Tongue (tissue), 2 donors: ENCODE measurements around the gene EID1. TPM values are rescaled to one million over a fixed set of nuclear protein-coding genes. Genes with fewer than 3 reads are reported as not detected.
"Not testable (repeated sequence)": the region's sequence is repeated elsewhere in the genome, so short reads cannot be mapped to it uniquely, and the experiment has no call there.

Experiments used
- DNase-seq: peaks from one replicate; pipeline ENCODE4 v3.0.0-alpha.2; 2015
- total RNA-seq: library from RNA; depleted of rRNA; stranded (reverse); fragments of >200 nt; gene quantifications from one replicate; pipeline ENCODE4 v1.2.3, GENCODE V29; 2014

Gene EID1
- total RNA-seq, 1 donor from 2014 or later: 240 TPM

GRCh38 chr15:48869966-48870365, 8.0 kb upstream of the EID1 start:
- DNase-seq: no peak

GRCh38 chr15:48871542-48871941, 6.4 kb upstream of the EID1 start:
- DNase-seq: no peak

- no peak for DNase-seq
These were observed 5.3 kb upstream of the EID1 start for GRCh38 chr15:48872632-48873031.

- DNase-seq: no peak
These were observed 2.5 kb upstream of the EID1 start for GRCh38 chr15:48875241-48875960.

- DNase-seq: no peak
These were observed 1.9 kb upstream of the EID1 start for GRCh38 chr15:48876057-48876456.

- DNase-seq: no peak
These were observed 2.2 kb downstream of the EID1 start for GRCh38 chr15:48880070-48880634.

DNA sequence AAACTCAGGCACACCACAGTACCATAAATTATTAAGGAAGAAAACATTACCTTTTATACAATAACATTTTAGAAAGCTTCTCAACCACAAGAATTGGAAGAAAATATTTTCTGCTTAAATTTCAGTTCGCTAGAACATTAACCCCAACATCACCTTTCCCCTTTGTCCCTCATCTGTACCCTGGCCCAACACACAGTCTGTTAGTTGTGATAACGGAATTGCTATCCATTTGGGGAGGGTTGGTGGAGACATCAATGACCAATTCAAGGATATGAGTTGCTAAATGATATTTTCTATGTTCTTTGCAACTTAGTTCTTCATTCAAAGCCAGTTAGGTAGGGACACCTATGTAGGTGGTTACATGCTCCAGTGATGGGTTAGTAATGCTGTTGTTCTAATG, 5.8 kb downstream of the EID1 start:
- no peak for DNase-seq

- DNase-seq: no peak
These were observed 9.2 kb downstream of the EID1 start for GRCh38 chr15:48887144-48887543.

GRCh38 chr15:48888191-48888590, 10.3 kb downstream of the EID1 start:
- DNase-seq: no peak

DNA sequence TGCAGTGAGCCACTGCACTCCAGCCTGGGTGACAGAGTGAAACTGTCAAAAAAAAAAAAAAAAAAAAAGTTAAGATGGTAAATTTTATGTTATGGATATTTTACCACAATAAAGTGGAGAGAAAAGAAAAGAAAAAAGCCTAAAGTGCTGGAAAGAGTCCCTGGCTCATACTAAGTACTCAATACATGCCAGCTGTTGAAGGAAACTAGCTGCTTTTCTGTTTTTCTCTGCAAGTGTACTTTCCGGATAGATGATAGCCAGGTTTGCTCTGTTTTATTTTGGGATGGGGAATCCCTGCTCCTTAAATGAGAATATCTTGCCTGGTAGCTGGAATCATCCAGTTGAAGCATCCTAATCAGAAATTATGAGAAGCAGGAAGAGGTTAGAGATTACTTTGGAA, 10.9 kb downstream of the EID1 start:
- DNase-seq: no peak

DNA sequence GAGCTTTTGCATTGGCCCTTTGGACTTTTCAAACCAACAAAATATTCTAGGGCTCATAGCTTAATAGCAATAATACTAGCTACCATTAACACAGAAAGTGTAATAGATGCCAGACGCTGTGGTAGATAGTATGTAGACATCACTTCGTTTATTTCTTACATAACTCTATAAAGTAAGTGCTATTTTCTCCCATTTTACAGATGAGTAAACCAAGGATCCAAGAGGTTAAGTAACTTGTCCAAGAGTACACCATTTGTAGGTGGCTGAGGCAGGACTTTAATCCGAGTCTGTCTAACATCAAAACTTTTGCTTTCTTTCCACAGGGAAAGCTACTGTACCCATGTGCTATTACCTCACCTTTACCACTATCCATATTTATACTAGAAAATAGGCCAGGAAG, 12.0 kb downstream of the EID1 start:
- no peak for DNase-seq

GRCh38 chr15:48890375-48890972, 12.5 kb downstream of the EID1 start:
- DNase-seq: no peak

GRCh38 chr15:48891232-48891765, 13.4 kb downstream of the EID1 start:
- DNase-seq: no peak

DNA sequence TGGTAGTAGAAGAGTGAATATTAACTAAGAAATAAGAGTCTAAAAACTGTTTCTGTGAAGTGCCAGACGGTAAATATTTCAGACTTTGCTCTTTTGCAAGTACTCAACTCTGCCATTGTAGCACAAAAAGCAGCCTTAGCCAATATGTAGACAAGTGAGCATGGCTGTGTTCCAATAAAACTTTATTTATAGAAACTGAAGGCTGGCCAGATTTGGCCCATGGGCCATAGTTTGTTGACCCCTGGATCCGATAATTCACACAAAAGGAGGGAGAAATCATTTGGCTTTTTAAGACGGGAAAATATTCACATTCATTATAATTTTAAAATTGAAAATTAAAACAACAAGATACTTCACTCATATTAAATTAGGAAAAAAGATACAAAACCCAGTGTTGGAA, 15.4 kb downstream of the EID1 start:
- no peak for DNase-seq

GRCh38 chr15:48896869-48897814, 19.2 kb downstream of the EID1 start:
- peak; percentile 88 for DNase-seq

DNA sequence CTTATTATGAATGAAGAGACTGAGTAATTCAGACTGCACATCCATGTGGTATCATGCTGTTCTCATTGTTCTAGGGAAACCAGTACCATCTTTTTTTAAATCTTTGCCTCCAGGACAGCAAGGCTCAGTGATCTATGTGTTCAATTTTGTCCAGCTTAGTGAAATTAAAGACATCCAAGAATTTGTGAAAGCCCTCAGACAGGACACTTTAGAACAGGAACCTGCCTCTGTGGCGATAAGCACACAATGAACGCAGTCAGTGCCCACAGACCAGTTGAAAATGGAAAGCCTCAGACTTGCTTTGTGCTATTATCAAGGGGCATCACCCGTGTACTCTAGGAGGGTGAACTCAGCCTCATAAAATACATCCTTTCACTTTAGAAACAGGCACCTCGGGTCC, 20.1 kb downstream of the EID1 start:
- DNase-seq: no peak

GRCh38 chr15:48898446-48898845, 20.5 kb downstream of the EID1 start:
- DNase-seq: no peak

DNA sequence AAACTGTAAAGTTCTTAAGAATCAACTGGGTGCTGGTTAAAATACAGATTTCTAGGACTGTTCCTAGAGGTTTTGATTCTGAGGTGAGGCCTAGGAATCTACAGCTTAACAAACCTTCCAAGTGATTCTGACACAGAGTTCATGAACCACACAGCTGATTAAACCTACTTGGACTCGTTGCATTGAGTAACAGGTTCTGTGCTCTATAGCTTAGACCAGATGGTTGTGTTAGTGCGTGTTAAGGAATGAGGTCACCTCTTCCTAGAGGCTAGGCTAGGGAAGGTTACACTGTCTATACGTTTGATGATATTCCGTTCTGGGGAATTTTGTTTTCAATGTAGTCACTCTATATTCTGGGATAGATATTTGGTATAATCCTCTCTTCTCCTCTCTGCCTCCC, 21.9 kb downstream of the EID1 start:
- DNase-seq: no peak

GRCh38 chr15:48904758-48905157, 26.8 kb downstream of the EID1 start:
- DNase-seq: no peak

DNA sequence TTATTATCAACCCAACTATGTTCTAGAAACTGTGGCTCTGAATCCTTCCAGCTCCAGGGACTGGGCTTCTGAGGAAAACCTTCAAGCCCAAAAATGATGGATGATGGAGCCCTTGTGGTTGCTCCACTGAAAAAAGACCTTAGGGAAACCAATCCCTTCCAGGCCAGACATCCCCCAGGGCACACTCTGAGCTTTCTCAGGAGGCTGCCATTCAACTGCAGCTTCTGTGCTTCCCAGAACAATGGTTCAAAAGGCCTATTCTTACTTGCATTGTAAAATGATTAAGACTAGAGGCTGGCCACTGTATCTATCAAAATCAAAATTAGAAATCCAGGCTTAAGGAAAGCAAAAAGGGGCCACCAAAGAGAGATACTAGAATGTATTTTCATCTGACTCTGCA, 27.3 kb downstream of the EID1 start:
- no peak for DNase-seq

- DNase-seq: peak; percentile 10
These were observed 27.9 kb downstream of the EID1 start for GRCh38 chr15:48905847-48906246.

DNA sequence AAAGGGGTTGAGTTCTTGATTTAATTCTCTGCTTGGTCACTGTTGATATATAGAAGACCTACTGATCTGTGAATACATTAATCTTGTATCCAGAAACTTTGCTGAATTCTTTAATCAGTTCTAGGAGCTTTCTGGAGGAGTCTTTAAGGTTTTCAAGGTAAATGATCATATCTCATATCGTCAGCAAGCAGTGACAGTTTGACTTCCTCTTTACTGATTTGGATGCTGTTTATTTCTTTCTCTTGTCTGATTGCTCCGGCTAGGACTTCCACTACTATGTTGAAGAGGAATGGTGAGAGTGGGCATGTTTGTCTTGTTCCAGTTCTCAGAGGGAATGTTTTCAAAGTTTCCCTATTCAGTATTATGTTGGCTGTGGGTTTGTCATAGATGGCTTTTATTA, 31.4 kb downstream of the EID1 start:
- not testable (repeated sequence) for DNase-seq

DNA sequence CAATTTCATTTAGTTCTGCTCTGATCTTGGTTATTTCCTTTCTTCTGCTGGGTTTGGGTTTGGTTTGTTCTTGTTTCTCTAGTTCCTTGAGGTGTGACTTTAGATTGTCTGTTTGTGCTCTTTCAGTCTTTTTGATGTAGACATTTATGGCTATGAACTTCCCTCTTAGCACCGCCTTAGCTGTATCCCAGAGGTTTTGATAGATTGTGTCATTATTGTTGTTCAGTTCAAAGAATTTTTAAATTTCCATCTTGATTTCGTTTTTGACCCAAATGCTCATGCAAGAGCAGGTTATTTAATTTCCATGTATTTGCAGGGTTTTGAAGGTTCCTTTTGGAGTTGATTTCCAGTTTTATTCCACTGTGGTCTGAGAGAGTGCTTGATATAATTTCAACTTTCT, 32.6 kb downstream of the EID1 start:
- not testable (repeated sequence) for DNase-seq
